GM19468 (cell line): ENCODE data around the gene MGLL.

ENCODE experiments used
- ATAC-seq: cut with Tn5 transposase; IDR thresholded peaks from one replicate; pipeline ENCODE4 v1.9.1; 2021; ENCODE audit warnings: mild to moderate bottlenecking, moderate library complexity, moderate number of reproducible peaks; ENCODE audit not compliant: unreplicated experiment; ENCODE audit errors: extremely low read depth

The MGLL gene

DNA sequence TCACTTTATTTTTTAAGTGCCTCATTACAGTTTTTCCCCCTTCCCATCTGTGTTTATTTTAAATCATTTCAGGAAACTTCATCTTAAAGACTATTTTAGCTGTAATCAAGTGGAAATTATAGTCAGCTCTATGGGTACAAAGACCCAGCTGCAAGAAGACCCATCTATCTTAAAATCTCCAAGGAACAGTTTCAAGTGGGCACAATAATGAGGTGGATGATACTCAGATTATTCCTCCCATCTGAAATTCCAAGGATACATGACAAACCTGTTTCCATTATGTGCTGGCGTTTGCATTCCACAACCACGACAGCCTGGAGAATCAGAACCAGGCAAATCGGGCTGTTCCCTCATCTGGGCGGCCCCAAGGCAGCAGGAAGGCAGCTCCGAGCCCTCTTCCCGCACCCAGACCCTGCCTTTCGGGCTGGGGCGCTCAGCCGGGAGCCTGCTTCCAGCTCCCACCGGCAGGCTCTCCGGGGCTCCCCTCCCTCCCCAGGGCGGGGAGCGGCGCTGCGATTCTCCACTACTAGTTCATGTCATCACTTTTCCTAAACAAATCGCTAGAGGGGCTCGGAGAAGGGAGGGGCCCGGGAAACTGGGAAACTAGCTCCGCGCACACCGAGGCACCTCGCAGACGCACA is at the start of gene MGLL:
MGLL (minus strand) TSS at position 475 of the 641 bp plus-strand sequence; CDS start at position 278, 197 bp downstream.
- ATAC-seq: no peak

DNA sequence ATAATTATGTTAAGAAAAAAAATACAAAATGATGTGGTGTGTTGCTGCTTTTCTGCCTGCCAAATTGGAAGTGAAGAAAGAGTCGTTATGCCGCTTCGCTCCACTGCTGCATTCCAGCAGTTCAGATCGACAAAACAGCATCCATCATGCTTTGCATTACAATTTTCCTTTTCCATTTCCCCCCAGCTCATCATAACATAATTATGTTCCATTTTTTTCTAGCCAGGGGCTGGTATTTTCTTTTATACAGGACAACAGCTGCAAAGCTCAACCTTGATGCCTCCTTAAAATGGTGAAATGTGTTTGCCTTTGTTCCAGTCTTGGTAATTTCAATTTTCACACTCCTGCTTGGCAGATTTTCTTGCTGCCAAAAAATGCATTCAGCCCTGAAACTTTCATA is 47.8 kb upstream of the MGLL start:
- ATAC-seq: no peak

DNA sequence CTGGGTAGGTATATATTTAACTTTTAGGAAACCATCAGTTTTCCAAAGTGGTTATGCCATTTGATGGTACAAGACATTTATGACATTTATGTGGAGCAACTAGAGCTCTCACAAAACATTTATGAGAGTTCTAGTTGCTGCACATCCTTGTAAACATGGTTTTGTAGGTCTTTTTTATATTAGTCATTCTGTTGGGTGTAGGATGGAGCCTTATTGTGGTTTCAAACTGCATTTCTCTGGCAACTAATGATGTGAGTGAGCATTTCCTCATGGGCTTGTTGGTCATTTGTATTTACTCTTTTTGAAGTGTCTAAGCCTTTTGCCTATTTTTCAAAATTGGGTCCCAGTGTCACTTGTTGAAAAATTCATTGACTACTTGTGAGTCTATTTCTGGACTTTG is 45.7 kb upstream of the MGLL start:
- ATAC-seq: no peak

DNA sequence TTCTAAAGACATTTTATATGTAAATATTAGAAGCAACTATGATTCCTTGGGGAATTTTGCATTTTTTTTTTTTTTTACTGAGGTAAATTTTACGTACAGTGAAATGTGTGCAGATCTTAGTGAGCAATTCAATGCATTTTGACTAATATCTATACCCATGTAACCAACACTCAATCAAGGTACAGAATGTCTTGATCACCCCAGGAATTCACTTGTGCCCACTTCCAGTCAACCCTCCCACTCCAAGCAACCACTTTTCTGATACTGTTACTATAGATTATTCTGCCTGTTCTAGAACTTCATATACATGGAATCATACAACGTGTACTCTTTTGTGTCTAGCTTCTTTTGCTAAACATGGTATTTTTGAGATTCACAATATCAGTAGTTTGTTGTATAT is 45.1 kb upstream of the MGLL start:
- no peak for ATAC-seq

DNA sequence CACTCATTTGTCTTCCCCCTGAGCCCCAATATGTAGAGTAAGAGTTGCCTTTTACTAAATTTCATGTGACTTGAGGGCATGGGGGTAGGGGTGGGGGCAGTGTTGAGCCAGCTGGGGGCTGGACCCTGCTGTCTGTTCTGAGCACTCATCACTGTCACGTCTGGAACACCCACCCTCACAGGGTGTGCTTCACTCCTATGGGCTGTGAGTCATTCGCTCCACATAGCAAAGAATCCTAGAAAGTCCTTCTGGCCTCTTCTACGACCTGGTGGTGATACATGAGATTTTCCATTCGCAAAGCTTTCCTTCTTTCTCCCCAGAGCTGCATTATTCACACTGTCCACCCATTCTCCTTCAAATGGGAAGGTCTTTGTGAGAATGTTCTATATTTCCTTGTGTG is 43.6 kb upstream of the MGLL start:
- ATAC-seq: no peak

DNA sequence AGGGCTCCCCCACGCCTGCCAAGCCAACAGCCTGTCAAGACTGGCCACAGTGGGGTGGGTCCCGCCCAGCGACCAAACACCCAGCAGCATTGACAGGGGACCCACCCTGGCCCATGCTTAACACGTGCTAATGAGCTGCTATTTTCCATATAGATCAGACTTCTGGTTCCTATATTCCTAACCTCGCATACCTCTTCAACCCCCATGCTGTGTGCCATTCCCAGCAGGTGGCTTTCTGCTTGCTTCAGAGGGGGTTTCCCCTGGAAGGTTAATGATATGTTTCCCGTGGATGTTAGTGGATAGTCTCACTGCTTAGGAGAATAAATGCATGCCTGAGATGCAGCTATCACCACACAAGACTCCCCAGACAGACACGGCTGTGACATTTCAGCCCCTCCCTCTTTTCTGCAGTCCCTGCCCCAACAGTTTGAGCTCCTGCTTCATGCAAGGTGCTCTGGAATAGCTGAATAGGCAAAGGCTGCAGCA is 37.9 kb upstream of the MGLL start:
- ATAC-seq: no peak

DNA sequence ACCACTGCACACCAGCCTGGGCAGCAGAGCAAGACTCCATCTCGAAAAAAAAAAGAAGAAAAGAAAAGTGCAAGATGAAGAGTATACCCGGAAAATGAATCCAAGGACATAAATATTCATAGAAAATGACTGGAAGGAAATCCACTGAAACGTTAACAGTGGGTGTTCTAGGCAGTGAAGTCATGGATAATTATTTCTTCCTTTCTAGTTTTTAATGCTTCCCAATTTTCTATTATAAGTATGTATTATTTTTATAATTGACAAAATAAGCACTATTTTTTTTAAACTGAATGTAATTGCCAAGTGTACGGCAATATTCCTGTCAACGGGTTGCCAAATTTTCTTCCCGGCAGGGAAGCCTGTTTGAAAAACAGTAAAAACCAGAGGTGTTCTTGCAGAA is 37.4 kb upstream of the MGLL start:
- no peak for ATAC-seq

DNA sequence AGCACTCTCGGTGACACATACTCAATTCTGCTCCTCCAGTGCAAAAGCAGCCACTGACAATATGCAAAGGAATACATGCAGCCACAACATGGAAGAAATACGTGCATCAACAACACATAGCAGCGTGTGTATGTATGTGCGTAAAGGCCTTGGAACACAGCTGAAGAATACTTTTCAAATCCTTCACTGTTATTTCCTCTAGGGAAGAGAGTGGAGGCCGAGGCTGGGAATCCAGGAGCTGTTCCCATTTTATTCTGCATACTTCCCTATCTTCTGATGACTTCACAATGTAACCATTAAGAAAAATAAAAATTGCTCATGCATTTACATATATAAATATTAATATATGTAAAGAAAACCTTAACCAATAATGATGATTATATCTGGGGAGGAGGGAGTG is 36.6 kb upstream of the MGLL start:
- no peak for ATAC-seq

DNA sequence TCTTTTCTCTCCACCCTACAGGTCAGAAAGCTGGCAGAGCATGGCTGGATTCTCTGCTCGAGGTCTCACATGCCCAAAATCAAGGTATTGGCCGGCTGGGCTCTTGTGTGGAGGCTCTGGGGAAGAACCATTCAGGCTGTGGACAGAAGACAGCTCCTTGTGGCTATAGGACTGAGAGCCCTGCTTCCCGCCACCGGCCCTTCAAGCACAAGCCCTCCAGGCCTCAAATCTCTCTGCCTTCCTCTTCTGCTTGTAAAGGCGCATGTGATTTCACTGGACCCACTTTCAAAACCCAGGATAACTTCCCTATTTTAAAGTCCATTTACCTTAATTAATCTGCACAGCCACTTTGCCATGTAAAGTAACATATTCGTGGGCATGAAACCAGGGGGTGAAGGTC is 36.2 kb upstream of the MGLL start:
- no peak for ATAC-seq

DNA sequence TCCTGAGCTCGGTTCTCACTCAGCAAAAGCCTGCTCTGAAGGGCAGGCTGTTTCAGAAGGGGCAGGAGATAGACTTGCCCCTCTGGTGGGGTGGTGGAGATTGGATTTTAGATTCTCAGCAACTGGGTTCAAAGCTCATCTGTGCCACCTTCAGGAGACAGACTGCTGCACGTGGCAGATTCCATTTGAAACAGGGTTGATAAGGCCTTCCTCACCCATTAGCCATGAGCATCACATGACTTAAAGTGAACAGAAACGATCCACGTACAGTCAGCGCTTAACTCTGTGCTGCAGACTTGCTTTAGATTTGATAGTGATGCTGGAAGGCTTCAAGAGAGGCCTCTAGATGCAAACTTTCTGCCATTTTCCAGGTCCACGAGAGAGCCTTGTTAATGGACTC is 35.0 kb upstream of the MGLL start:
- no peak for ATAC-seq

DNA sequence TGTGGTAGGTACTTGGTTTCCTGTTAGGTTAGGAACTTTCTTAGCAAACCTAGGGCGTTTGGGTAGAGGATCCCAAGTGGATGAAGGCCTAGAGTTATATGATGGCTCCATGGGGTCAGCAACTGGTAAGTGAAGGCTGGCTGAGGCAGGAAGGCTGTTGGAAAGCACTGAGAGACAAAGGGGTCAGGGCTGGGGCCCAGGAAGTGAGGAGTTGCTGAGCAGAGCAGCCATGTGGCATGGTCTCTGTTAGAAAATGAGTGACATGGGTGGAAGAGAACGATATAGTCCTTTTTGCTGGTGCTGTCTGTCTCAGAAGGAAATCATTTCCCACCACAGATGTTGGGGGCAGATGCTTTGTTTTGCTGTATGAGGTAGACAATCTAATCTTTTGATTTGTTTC is 34.5 kb upstream of the MGLL start:
- ATAC-seq: no peak

DNA sequence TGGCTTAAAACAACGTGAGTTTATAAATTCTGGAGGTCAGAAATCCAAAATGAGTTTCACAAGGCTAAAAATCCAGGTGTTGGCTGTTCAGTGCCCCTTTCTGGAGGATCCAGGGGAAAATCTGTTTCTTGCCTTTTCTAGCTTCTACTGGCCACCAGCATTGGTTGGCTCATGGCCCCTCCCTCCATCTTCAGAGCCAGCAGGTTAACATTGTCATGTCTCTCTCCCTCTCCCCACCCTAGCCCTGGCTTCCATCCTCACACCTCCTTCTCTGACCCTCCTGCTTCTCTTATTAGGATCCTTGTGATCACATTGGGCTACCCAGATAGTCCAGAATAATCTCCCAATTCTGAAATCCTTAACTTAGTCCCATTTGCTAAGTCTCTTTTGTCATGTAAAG is 32.9 kb upstream of the MGLL start:
- no peak for ATAC-seq

DNA sequence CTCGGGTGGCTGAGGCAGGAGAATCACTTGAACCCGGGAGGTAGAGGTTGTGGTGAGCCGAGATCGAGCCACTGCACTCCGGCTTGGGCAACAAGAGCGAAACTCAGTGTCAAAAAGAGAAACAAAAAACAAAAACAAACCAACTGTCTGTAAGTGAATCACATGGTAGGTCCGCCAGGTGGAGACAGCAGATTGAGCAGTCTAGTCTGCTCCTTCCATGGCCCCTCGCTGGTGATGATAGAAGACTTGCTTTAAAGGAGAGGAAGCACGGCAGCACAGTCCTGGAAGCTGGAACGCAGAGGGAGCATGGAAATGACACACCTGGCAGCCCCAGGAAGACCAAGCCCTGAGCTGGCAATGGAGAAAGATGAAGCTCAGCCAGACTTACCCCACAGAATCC is 31.4 kb upstream of the MGLL start:
- no peak for ATAC-seq

DNA sequence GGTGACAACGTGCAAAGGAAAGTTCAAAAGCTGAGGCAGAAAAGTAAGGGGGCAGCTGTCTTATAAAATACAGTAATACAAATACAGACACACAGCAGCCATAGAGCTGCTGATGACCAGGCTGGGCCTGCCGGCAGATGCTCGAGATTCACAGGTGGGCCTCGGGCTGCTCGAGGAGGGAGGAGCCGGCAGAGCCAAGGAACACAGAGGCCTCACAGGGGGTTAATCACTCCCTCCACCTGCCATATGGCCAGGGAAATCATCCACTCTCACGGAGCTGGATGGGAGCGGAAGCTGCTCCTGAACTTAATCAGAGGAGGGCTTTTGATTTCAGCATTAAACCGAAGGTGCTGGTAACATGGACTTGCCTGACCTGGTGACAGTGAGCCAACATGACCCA is 29.6 kb upstream of the MGLL start:
- ATAC-seq: no peak

DNA sequence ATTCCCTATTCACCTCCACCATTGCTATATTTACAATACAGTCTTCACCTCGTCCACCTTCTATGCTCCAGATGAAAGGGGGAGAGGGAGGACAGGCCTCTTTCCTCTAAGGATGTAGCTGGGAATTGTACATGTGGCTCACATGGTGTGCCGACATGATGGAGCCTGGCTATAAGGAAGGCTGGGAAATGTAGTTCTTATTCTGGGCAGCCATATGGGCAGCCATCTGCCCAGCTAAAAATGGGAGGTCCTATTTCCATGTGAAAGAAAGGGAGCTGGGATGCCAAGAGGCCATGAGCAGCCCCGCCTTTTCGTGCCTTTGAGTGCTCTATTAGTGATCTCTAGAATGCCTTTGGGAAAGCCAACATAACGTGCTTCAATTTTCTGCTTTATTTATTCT is 27.1 kb upstream of the MGLL start:
- ATAC-seq: no peak

DNA sequence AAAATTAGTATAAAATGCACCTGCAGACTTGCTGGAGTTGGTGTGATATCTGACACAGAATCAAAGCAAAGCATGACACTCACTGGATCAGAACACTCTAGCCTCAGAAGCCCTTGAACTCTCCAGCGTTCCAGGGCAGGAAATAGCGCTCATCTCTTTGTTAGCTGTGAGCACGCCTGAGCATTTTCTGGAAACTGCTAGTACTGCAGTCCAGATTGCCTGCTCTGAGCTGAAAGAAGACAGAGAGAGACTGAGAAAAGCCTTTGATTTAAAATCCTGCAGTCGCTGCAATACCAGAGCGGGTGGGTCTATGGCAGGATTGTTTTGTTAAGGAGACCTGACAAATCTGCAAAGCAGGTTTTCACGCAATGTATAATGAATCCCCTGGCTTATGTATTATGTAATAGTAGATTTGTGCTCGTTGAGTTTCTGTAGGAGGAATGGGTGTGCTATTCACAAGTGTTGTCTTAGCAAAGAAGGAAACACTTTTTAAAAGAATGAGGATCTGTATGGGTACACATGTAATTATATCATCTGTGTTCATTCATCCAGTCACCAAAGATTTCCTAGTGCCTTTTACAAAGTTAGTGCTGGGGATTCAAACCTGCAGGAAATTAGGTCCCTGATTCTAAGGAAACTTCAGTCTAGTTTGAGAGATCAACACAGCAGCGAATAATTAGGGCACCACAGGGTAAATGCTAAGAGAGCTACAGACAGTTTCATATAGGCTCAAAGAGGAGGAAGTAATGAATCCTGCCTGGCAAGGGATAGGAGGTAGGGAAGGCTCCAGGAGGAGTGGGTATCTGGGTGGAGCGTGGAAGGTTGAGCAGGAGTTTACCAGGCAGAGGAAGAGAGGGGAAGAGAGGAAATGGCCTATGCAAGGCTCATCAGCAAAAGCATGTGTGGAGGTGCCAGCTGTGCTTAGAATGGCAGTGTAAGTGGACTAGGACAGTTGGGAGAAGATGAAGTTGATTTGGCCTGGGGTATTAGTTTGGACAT is 26.1 kb upstream of the MGLL start:
- ATAC-seq: no peak

DNA sequence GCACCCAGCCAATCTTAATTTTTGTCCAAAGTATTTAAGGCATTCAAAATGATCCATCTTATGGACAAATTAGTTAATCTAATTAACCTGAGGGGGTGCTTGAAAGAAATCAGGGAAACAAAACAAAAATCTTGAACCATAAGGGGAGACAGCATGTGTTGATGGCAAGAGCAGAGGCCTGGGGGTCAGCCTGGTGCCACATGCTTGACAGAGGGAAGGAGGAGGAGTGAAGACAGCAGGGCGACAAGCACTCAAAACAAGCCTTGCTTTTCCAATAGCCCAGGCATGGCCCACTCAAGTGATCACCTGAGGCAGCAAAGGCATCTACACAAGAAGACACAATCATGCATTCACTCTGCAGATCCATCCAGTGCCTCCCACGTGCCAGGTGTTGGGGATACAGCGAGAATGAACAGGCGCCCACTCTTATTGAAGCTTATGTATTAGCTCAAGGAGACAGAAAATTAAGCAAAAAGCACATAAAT is 25.0 kb upstream of the MGLL start:
- no peak for ATAC-seq

DNA sequence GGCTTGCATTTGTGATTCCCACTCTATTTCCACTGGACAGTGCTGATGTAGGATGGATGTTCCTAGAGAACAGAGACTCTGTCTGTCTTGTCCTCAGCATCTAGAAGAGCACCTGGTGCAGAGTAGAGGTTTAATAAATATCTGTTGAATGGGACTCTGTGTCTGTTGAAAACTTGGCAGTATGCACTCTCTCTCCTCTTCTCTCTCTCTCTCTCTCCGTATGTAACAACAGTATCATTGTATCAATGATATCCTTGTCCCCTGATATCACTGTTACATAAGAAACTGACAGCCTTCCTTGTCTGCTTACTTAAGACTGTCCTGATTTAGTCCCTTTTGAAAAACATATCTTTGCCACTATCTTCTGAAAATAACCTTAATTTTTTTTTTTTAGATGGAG is 24.3 kb upstream of the MGLL start:
- no peak for ATAC-seq

DNA sequence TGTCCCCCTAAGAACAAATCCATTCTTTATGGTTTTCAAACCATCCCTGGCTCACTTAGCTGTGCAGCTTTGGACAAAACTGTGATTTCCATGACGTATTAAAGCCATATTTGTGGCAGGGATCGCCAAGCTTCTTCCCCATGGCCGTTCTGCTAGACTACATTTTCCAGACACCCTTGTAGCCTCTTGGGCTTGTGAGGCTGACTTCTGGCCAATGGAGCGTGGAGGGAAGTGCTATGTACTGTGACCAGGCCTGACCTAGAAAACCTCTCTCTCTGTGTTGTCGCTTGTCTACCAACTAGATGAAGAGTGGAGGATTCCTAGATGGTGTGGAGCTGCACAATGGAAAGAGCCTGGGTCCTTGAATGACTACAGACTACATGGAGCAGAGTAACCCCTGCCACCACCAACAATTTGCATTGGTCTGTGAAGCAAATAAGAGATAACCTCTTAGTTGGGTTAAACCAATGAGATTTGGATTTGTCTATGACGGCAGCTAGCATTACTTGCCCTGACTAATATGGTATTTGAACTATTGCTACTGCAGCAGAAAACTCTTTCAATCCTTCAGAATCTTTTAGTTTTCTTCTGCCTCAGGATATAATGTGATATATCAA is 22.1 kb upstream of the MGLL start:
- no peak for ATAC-seq

DNA sequence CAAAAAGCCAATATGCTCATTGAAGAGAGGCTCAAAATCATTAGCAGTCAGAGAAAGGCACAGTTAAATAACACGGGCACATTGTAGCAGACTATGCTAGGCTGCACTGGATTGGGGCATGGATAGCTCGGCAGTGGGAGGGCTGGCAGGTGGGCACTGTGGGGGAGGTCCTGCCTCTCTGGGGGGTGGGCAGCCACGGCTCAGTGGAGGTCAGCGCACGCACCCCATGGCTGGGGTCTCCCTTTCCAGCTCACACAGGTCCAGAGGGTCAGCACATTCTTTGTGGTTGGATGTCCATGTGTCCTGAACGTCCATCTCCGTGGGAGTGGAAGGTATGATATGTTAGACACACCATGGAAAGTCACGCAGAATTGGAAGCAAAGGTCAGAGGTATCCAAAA is 18.4 kb upstream of the MGLL start:
- ATAC-seq: no peak

DNA sequence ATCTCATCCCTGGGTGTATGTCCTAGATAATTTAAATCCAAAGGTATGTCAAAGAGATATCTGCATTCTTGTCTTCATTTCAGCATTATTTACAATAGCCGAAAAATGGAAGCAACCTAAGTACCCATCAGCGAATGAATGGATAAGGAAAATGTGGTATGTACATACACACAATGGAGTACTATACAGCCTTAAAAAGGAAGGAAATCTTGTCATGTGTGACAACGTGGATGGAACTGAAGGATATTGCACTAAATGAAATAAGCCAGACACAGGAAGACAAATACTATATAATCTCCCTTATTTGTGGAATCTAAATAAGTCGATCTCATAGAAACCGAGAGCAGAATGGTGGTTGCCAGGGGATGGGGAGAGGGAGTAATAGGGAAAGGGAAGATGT is 16.8 kb upstream of the MGLL start:
- no peak for ATAC-seq
